KG1 (cell line): ENCODE data around the gene AP4M1.
"Not testable (repeated sequence)": the region's sequence is repeated elsewhere in the genome, so short reads cannot be mapped to it uniquely, and the experiment has no call there.

ENCODE experiments used
- DNase-seq: peaks from one replicate; lab custom pipeline; 2025; lab: John Stamatoyannopoulos, UW

The AP4M1 gene

GRCh38 chr7:100107890-100108289 lies 6.4 kb downstream of the AP4M1 start:
- DNase-seq: no peak

GRCh38 chr7:100109521-100110163 lies 8.2 kb downstream of the AP4M1 start:
- no peak for DNase-seq

GRCh38 chr7:100111156-100111555 lies 9.7 kb downstream of the AP4M1 start:
- DNase-seq: no peak

- DNase-seq: no peak
Observed at GRCh38 chr7:100111914-100112313, 10.5 kb downstream of the AP4M1 start.

DNA sequence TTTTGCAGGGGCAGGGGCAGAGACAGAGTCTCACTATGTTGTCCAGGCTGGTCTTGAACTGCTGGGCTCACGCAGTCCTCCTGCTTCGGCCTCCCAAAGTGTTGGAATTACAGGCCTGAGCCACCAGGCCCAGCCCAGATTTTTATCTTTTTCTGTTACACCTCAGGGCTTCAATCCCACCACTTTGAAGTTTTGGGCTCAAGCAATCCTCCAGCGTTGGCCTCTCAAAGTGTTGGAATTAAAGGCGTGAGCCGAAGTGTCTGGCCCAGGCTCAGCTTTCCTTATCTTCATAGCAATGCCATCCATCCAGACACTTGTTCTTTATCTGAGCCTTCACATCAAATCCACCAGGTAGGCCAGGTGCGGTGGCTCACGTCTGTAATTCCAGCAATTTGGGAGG lies 13.6 kb downstream of the AP4M1 start:
- DNase-seq: no peak

GRCh38 chr7:100118388-100119071 lies 17.1 kb downstream of the AP4M1 start:
- no peak for DNase-seq

- peak; percentile 60 for DNase-seq
Observed at GRCh38 chr7:100119072-100119969, 17.9 kb downstream of the AP4M1 start, which contains the start of the genes CNPY4 and TAF6. Gene CNPY4, plus strand, starts transcription at chr7:100119634. Its CDS starts 111 bp downstream, at chr7:100119745. Gene TAF6, minus strand, starts transcription at chr7:100119358. Its CDS starts 5,149 bp downstream, at chr7:100114209.

DNA sequence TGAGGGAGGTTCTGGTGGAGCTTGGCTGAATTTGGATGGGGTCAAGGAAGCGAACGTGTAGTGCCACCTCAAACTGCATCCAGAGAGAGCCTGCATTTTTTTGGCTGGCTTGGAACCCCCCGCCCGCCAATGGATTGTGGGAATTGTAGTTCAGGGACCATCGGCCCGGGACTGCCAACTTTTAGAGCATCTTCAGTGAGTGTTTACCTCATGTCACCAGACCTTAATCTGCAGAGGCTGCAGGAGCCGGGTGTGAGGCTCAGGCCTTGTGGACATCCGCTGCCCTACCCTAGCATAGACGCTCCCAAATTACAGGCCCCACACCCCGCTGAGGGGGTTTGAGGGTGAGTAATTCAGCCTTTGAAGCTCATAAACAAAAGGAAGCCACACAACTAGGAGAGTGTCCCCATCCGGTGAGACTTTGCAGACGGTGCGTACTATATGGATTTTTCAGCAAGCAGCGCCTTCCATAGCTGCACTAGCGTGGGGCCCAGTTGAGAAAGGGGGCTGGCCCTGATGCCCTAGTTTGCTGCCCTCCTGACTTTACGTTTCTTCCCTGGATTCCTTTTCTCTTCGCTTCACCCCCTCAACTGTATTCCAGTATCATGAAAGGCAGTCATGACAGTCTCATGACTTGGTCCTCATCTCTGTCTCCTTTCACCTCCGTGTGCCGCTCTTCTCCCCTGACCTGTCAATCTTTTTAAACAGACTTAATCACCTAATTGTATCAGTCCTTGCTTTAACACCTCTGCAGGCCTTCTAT lies 18.7 kb downstream of the AP4M1 start:
- no peak for DNase-seq

- no peak for DNase-seq
Observed at GRCh38 chr7:100120733-100121036, 19.2 kb downstream of the AP4M1 start.

GRCh38 chr7:100122067-100122466 lies 20.6 kb downstream of the AP4M1 start:
- no peak for DNase-seq

DNA sequence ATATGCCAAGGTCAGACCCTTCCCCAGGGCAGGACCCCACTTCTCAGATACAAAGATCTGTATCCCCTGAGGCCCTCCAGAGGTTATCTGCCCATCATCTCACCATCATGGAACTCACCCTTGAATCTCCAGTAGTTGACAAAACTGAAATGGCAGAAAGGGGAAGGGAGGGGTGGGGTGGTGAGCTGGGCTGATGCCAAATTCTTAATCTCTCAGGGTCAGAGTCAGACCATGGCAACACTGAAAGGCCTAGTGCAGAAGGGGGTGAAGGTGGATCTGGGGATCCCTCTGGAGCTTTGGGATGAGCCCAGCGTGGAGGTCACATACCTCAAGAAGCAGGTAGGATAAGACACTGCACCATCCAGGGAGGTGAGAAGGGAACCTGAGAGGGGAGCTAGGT lies 21.1 kb downstream of the AP4M1 start:
- no peak for DNase-seq

DNA sequence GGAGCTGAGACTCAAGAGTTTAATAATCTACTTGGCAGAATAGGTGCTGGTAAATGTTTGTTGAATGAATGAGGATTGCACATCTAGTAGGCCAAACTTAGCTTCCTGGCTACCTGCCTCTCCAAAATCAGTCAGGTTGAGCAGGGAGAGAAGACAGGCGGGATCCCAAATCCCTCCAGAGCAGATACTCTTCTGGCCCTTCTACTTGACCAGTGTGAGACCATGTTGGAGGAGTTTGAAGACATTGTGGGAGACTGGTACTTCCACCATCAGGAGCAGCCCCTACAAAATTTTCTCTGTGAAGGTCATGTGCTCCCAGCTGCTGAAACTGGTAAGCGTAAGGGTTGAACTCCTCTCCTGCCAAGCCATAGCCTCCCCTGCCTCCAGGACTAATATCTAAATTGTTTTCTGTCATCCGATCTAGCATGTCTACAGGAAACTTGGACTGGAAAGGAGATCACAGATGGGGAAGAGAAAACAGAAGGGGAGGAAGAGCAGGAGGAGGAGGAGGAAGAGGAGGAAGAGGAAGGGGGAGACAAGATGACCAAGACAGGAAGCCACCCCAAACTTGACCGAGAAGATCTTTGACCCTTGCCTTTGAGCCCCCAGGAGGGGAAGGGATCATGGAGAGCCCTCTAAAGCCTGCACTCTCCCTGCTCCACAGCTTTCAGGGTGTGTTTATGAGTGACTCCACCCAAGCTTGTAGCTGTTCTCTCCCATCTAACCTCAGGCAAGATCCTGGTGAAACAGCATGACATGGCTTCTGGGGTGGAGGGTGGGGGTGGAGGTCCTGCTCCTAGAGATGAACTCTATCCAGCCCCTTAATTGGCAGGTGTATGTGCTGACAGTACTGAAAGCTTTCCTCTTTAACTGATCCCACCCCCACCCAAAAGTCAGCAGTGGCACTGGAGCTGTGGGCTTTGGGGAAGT lies 23.1 kb downstream of the AP4M1 start:
- no peak for DNase-seq

DNA sequence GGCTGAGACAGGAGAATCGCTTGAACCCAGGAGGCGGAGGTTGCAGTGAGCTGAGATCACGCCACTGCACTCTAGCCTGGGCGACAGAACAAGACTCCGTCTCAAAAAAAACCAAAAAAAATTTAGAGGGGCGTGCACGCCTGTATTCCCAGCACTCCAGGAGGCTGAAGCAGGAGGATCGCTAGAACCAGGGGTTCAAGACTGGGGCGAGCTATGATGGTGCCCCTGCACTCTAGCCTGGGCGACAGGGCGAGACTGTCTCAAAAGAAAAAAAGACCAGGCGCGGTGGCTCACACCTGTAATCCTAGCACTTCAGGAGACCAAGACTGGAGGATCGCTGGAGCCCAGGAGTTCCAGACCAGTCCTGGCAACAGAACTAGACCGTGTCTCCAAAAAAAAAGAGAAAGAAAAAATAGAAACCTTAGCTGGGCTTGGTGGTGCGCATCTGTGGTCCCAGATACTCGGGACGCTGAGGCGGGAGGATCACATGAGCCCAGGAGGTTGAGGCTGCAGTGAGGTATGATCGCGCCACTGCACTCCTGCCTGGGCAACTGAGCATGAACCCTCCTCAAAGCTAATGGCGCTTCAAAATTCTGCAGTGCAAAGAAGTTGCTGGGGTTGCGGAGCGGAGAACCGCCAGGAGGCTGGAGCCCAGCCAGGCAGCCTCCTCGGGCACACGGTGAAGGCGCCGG lies 24.9 kb downstream of the AP4M1 start:
- no peak for DNase-seq

DNA sequence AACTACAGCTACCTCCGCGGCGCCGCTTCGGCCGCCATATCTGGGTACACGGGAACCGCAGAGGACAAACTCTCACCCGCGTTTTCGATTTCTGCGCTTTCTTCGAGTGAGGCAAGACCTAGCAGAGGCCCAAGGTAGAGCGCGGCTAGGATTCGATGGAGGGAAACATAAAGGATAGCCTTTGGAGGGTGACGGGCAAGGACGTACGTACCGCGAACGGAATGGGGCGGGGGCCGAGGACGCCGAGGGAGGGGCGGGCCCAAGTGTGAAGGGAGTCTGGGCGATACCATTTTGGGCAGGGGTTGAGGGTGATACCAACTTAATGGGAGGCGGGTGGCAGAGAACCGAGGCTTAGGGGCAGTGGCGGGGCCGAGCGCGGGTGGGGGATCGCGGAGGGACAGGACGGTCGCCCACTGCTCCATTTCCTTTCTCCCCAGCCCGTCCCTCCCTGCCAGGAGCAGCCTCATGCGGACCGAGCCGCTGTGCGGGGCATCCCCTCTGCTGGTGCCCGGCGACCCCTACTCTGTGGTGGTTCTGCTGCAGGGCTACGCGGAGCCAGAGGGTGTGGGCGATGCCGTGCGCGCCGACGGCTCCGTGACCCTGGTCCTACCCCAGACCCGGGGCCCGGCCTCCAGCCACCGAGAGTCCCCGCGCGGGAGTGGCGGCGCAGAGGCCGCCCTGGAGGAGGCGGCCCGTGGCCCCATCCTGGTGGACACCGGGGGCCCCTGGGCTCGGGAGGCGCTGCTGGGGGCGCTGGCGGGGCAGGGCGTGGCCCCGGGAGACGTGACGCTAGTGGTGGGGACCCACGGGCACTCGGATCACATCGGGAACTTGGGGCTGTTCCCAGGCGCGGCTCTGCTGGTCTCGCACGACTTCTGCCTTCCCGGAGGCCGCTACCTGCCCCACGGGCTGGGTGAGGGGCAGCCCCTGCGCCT lies 25.8 kb downstream of the AP4M1 start, which contains the start of gene MBLAC1:
Gene MBLAC1 (plus strand): TSS at position 37 of the 935 bp plus-strand sequence. CDS start 429 bp downstream, at position 466.
- peak; percentile 11 for DNase-seq

DNA sequence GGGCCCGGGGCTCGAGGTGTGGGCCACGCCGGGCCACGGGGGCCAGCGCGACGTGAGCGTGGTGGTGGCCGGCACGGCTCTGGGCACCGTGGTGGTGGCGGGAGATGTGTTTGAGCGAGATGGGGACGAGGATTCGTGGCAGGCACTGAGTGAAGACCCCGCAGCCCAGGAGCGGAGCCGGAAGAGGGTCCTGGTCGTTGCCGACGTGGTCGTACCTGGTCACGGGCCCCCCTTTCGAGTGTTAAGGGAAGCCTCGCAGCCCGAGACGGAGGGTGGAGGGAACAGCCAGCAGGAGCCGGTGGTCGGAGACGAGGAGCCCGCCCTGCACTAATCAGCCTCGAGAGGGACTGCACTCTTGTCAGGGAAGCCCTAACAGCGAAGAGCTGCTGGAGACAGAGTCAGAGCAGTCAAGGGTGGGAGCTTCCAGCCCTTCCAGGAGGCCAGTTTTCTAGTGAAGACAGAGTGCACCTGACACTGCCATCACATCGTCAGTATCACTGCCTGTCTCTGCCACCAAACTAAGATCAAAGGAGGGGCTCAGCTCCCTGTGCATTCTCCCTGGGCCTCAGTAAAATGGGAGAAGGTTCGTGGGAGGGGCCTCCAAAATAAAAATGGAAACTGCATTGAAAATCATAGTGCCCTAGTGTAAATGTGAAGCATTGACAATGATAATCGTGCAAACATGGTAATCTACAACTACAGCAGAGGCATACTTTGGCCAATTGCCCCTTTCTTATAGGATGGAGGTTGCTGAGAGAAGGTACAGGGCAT lies 26.6 kb downstream of the AP4M1 start:
- DNase-seq: no peak

DNA sequence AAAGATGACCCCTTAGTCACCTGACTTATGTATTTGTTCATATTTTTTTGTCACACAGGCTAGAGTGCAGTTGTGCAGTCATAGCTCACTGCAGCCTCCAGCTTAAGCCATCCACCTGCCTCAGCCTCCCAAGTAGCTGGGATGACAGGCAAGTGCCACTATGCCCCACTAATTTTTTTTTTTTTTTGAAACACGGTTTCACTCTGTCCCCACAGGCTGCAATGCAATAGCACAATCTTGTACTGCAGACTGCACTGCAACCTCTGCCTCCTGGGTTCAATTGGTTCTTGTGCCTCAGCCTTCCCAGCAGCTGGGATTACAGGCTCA lies 27.2 kb downstream of the AP4M1 start:
- DNase-seq: no peak

- DNase-seq: not testable (repeated sequence)
Observed at GRCh38 chr7:100130220-100130607, 28.8 kb downstream of the AP4M1 start.
